IPS-20b (cell line): Measurements from ENCODE around the gene RELL2.
A peak's percentile ranks its signal among the peaks of the same experiment; 100 is the strongest.

ENCODE experiments used
- H3K27ac ChIP-seq: one replicate; pipeline ENCODE4 v1.5.1; 2013; ENCODE audit warnings: low read length
- H3K27me3 ChIP-seq: 2 replicates; pipeline ENCODE4 v1.6.1; 2013; ENCODE audit warnings: mild to moderate bottlenecking, low read length, inconsistent platforms; ENCODE audit not compliant: insufficient read depth
- H3K36me3 ChIP-seq: 2 replicates; pipeline ENCODE4 v1.6.1; 2013; ENCODE audit warnings: low read depth, mild to moderate bottlenecking, inconsistent platforms, low read length, moderate library complexity; ENCODE audit not compliant: insufficient read depth
- H3K4me1 ChIP-seq: 2 replicates; pipeline ENCODE4 v1.6.1; 2013; ENCODE audit warnings: mild to moderate bottlenecking, control low read depth, inconsistent platforms, low read length, moderate library complexity; ENCODE audit not compliant: insufficient read depth
- H3K4me3 ChIP-seq: 2 replicates; pipeline ENCODE4 v1.5.1; 2013; ENCODE audit warnings: mild to moderate bottlenecking, low read length, inconsistent platforms
- H3K9ac ChIP-seq: 2 replicates; pipeline ENCODE4 v1.6.1; 2013; ENCODE audit warnings: low read depth, mild to moderate bottlenecking, inconsistent platforms, low read length, moderate library complexity
- H3K9me3 ChIP-seq: 2 replicates; pipeline ENCODE4 v1.6.1; 2013; ENCODE audit warnings: mild to moderate bottlenecking, low read depth, low read length, inconsistent platforms; ENCODE audit not compliant: insufficient read depth

Gene RELL2

GRCh38 chr5:141672071-141672840 is 35.5 kb downstream of the RELL2 start:
- Histone ChIP-seq H3K4me1 (peaks cover 6% of the 10 kb centered on the region; the same call in 1 of the 2 replicates), H3K27me3 (no peaks in the 10 kb centered on the region), H3K36me3 (peaks cover 58% of the 10 kb centered on the region), H3K9me3 (no peaks in the 10 kb centered on the region), H3K4me3 (no peak overlapping the region), H3K27ac (no peak overlapping the region), H3K9ac (no peak overlapping the region)

- H3K4me3 ChIP-seq, result no peak overlapping the region; the same call in 1 of the 2 replicates
- peaks cover 6% of the 10 kb centered on the region; the same call in 1 of the 2 replicates for H3K4me1 ChIP-seq
- H3K9ac ChIP-seq, result peak overlapping the region; percentile 34; the same call in 1 of the 2 replicates
- H3K36me3 ChIP-seq, result peaks cover 62% of the 10 kb centered on the region
- no peak overlapping the region for H3K27ac ChIP-seq
- no peaks in the 10 kb centered on the region for H3K9me3 ChIP-seq
- no peaks in the 10 kb centered on the region for H3K27me3 ChIP-seq
Measured at GRCh38 chr5:141672841-141673813, 36.3 kb downstream of the RELL2 start.

- Histone ChIP-seq H3K36me3 (peaks cover 62% of the 10 kb centered on the region), H3K27ac (peak overlapping the region; percentile 60), H3K27me3 (no peaks in the 10 kb centered on the region), H3K9ac (peak overlapping the region; percentile 60; the same call in 1 of the 2 replicates), H3K4me3 (peak overlapping the region; percentile 15; the same call in 1 of the 2 replicates), H3K4me1 (peaks cover 6% of the 10 kb centered on the region; the same call in 1 of the 2 replicates), H3K9me3 (no peaks in the 10 kb centered on the region)
Measured at GRCh38 chr5:141674747-141675146, 38.0 kb downstream of the RELL2 start.

- Histone ChIP-seq H3K4me1 (peaks cover 9% of the 10 kb centered on the region; the same call in 1 of the 2 replicates), H3K9me3 (no peaks in the 10 kb centered on the region), H3K27me3 (no peaks in the 10 kb centered on the region), H3K9ac (no peak overlapping the region), H3K36me3 (peaks cover 58% of the 10 kb centered on the region), H3K4me3 (no peak overlapping the region), H3K27ac (no peak overlapping the region)
Measured at GRCh38 chr5:141675672-141676071, 38.9 kb downstream of the RELL2 start.

GRCh38 chr5:141677415-141677814 is 40.6 kb downstream of the RELL2 start:
- Histone ChIP-seq H3K4me3 (no peak overlapping the region), H3K36me3 (peaks cover 41% of the 10 kb centered on the region), H3K27ac (no peak overlapping the region), H3K9me3 (no peaks in the 10 kb centered on the region), H3K27me3 (no peaks in the 10 kb centered on the region), H3K4me1 (peaks cover 17% of the 10 kb centered on the region), H3K9ac (no peak overlapping the region)

- H3K27ac ChIP-seq, result peak overlapping the region; percentile 52
- peaks cover 24% of the 10 kb centered on the region for H3K4me1 ChIP-seq
- no peaks in the 10 kb centered on the region for H3K27me3 ChIP-seq
- H3K4me3 ChIP-seq, result peak overlapping the region; percentile 90; the same call in 1 of the 2 replicates
- peaks cover 34% of the 10 kb centered on the region for H3K36me3 ChIP-seq
- no peaks in the 10 kb centered on the region for H3K9me3 ChIP-seq
- peak overlapping the region; percentile 51; the same call in 1 of the 2 replicates for H3K9ac ChIP-seq
Measured at GRCh38 chr5:141680178-141680577, 43.4 kb downstream of the RELL2 start.

GRCh38 chr5:141680751-141681201 is 44.0 kb downstream of the RELL2 start:
- Histone ChIP-seq H3K27me3 (no peaks in the 10 kb centered on the region), H3K27ac (peak overlapping the region; percentile 98), H3K4me3 (peak overlapping the region; percentile 90), H3K36me3 (peaks cover 34% of the 10 kb centered on the region), H3K9ac (peak overlapping the region; percentile 92; the same call in 1 of the 2 replicates), H3K4me1 (peaks cover 24% of the 10 kb centered on the region), H3K9me3 (no peaks in the 10 kb centered on the region)

GRCh38 chr5:141681295-141681694 is 44.5 kb downstream of the RELL2 start:
- peak overlapping the region; percentile 90 for H3K4me3 ChIP-seq
- peaks cover 32% of the 10 kb centered on the region for H3K36me3 ChIP-seq
- H3K9me3 ChIP-seq, result no peaks in the 10 kb centered on the region
- no peaks in the 10 kb centered on the region for H3K27me3 ChIP-seq
- peaks cover 24% of the 10 kb centered on the region for H3K4me1 ChIP-seq
- peak overlapping the region; percentile 98 for H3K27ac ChIP-seq
- peak overlapping the region; percentile 92; the same call in 1 of the 2 replicates for H3K9ac ChIP-seq

- H3K9me3 ChIP-seq, result no peaks in the 10 kb centered on the region
- peaks cover 27% of the 10 kb centered on the region for H3K36me3 ChIP-seq
- H3K9ac ChIP-seq, result peak within 1 kb of the TSS; percentile 92; the same call in 1 of the 2 replicates
- H3K27ac ChIP-seq, result peak within 1 kb of the TSS; percentile 98
- no peaks in the 10 kb centered on the region for H3K27me3 ChIP-seq
- H3K4me1 ChIP-seq, result peaks cover 24% of the 10 kb centered on the region
- peak within 1 kb of the TSS; percentile 90 for H3K4me3 ChIP-seq
Measured at GRCh38 chr5:141681695-141682641, 45.2 kb downstream of the RELL2 start, which contains the start of gene ARAP3. Gene ARAP3, minus strand, starts transcription at chr5:141682230. Its CDS starts 1,744 bp downstream, at chr5:141680486.

- H3K4me1 ChIP-seq, result peaks cover 27% of the 10 kb centered on the region
- peaks cover 16% of the 10 kb centered on the region for H3K36me3 ChIP-seq
- no peak overlapping the region for H3K27ac ChIP-seq
- H3K9me3 ChIP-seq, result no peaks in the 10 kb centered on the region
- no peaks in the 10 kb centered on the region for H3K27me3 ChIP-seq
- no peak overlapping the region for H3K4me3 ChIP-seq
- peak overlapping the region; percentile 6; the same call in 1 of the 2 replicates for H3K9ac ChIP-seq
Measured at GRCh38 chr5:141683596-141684141, 46.9 kb downstream of the RELL2 start.
